ENCODE results near the gene MCTP2. TPM values are rescaled to one million over a fixed set of nuclear protein-coding genes. Genes with fewer than 3 reads are reported as not detected.

Gene MCTP2
- total RNA-seq, 1 experiment from 2014 or later: 7.4 TPM

DNA sequence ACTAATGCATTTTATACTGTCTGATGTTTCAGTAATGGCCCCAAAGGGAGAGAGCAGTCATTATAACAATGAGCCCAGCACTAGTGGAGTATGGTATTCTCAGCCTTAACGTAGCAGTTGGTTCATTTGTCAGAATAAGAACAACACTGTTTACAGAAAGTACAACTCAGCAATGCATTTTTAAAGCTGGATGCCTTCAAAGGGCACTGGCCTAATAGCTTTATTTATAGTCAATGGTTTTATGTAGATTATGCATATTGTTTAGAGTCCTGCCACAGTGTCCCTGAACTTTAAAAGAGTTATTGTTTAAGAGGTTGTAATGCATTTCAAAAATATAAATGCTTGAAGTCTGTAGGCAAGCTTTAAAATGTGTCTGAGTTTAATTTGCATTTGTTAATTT, 211.1 kb downstream of the MCTP2 start:
- ChIA-PET POLR2A (no interaction called here), CTCF (interaction anchor here (0.9 kb wide), 1 partner anchor 13 kb away, joined by 4 read pairs; no protein-coding TSS in a partner anchor)
- peak; percentile 32 for ATAC-seq
- Mint-ChIP-seq H3K4me3 (no peak overlapping the region), H3K9me3 (no peaks in the 10 kb centered on the region), H3K4me1 (peaks cover 15% of the 10 kb centered on the region), H3K27me3 (ENCODE audit: low read depth) (no peaks in the 10 kb centered on the region), H3K36me3 (no peaks in the 10 kb centered on the region), H3K27ac (no peak overlapping the region)
- no peak for DNase-seq (ENCODE audit: low spot score)
- TF ChIP-seq TEAD1 (CRISPR knock-in tag; IDR thresholded peaks at IDR 0.05) (no peak), NFE2L1 (CRISPR knock-in tag; IDR thresholded peaks at IDR 0.05) (no peak), ESRRA (CRISPR knock-in tag; IDR thresholded peaks at IDR 0.05; ENCODE audit: borderline replicate concordance) (no peak), ZNF671 (CRISPR knock-in tag; IDR thresholded peaks at IDR 0.05) (no peak), FOXJ3 (CRISPR knock-in tag; IDR thresholded peaks at IDR 0.05; ENCODE audit: borderline replicate concordance) (no peak), NR2C2 (CRISPR knock-in tag; IDR thresholded peaks at IDR 0.05) (no peak), JAZF1 (CRISPR knock-in tag; IDR thresholded peaks at IDR 0.05) (no peak), NFYB (CRISPR knock-in tag; conservative IDR thresholded peaks at IDR 0.05; ENCODE audit: low read depth) (no peak), ZNF317 (CRISPR knock-in tag; IDR thresholded peaks at IDR 0.05; ENCODE audit: borderline replicate concordance, low read depth) (no peak), MXD4 (CRISPR knock-in tag; IDR thresholded peaks at IDR 0.05; ENCODE audit: borderline replicate concordance) (no peak), OVOL2 (CRISPR knock-in tag; IDR thresholded peaks at IDR 0.05; ENCODE audit: borderline replicate concordance) (no peak)
- TF ChIP-seq, protein P1, sequence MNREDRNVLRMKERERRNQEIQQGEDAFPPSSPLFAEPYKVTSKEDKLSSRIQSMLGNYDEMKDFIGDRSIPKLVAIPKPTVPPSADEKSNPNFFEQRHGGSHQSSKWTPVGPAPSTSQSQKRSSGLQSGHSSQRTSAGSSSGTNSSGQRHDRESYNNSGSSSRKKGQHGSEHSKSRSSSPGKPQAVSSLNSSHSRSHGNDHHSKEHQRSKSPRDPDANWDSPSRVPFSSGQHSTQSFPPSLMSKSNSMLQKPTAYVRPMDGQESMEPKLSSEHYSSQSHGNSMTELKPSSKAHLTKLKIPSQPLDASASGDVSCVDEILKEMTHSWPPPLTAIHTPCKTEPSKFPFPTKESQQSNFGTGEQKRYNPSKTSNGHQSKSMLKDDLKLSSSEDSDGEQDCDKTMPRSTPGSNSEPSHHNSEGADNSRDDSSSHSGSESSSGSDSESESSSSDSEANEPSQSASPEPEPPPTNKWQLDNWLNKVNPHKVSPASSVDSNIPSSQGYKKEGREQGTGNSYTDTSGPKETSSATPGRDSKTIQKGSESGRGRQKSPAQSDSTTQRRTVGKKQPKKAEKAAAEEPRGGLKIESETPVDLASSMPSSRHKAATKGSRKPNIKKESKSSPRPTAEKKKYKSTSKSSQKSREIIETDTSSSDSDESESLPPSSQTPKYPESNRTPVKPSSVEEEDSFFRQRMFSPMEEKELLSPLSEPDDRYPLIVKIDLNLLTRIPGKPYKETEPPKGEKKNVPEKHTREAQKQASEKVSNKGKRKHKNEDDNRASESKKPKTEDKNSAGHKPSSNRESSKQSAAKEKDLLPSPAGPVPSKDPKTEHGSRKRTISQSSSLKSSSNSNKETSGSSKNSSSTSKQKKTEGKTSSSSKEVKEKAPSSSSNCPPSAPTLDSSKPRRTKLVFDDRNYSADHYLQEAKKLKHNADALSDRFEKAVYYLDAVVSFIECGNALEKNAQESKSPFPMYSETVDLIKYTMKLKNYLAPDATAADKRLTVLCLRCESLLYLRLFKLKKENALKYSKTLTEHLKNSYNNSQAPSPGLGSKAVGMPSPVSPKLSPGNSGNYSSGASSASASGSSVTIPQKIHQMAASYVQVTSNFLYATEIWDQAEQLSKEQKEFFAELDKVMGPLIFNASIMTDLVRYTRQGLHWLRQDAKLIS (CRISPR knock-in tag; IDR thresholded peaks at IDR 0.05; ENCODE audit: borderline replicate concordance): no peak
- TF ChIP-seq, protein P2, sequence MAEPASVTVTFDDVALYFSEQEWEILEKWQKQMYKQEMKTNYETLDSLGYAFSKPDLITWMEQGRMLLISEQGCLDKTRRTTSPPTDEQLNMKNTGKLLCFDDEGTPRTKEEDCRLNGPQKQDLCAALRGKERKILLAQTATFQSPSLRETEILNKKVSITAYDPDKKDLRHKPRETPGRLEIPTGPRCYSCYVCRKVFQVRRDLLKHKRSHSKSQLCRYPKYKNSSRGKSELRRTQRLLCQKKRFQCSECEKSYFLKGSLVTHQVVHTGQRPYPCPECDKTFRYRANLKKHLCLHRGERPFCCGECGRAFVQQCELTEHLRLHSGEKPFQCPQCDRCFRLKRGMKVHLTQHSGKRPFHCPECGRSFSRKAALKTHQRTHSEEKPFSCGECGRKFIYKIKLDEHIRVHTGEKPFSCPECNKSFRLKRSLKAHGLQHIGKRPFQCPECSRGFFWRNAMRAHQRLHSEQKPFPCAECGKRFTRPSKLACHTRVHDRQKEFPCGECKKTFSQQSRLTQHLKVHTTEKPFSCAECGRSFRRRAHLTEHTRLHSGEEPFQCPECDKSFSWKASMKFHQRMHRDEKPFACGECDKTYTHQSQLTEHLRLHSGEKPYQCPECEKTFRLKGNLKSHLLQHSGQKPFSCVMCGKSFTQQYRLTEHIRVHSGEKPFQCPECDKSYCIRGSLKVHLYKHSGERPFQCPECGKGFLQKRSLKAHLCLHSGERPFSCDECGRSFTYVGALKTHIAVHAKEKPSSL (CRISPR knock-in tag; conservative IDR thresholded peaks at IDR 0.05): no peak
- TF ChIP-seq, protein P3, sequence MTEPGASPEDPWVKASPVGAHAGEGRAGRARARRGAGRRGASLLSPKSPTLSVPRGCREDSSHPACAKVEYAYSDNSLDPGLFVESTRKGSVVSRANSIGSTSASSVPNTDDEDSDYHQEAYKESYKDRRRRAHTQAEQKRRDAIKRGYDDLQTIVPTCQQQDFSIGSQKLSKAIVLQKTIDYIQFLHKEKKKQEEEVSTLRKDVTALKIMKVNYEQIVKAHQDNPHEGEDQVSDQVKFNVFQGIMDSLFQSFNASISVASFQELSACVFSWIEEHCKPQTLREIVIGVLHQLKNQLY (CRISPR knock-in tag; IDR thresholded peaks at IDR 0.05): no peak
- TF ChIP-seq, protein P4, sequence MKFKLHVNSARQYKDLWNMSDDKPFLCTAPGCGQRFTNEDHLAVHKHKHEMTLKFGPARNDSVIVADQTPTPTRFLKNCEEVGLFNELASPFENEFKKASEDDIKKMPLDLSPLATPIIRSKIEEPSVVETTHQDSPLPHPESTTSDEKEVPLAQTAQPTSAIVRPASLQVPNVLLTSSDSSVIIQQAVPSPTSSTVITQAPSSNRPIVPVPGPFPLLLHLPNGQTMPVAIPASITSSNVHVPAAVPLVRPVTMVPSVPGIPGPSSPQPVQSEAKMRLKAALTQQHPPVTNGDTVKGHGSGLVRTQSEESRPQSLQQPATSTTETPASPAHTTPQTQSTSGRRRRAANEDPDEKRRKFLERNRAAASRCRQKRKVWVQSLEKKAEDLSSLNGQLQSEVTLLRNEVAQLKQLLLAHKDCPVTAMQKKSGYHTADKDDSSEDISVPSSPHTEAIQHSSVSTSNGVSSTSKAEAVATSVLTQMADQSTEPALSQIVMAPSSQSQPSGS (CRISPR knock-in tag; IDR thresholded peaks at IDR 0.05; ENCODE audit: borderline replicate concordance, low read depth): no peak
- TF ChIP-seq, protein P5, sequence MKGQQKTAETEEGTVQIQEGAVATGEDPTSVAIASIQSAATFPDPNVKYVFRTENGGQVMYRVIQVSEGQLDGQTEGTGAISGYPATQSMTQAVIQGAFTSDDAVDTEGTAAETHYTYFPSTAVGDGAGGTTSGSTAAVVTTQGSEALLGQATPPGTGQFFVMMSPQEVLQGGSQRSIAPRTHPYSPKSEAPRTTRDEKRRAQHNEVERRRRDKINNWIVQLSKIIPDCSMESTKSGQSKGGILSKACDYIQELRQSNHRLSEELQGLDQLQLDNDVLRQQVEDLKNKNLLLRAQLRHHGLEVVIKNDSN (CRISPR knock-in tag; IDR thresholded peaks at IDR 0.05): no peak
- TF ChIP-seq, protein P6, sequence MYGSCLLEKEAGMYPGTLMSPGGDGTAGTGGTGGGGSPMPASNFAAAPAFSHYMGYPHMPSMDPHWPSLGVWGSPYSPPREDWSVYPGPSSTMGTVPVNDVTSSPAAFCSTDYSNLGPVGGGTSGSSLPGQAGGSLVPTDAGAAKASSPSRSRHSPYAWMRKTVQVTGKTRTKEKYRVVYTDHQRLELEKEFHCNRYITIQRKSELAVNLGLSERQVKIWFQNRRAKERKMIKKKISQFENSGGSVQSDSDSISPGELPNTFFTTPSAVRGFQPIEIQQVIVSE (CRISPR knock-in tag; IDR thresholded peaks at IDR 0.05; ENCODE audit: borderline replicate concordance): no peak

All from WTC11 (cell line).